Glutamatergic neuron (in vitro differentiated cells): Measurements from ENCODE around the gene TNFAIP3. TPM values are rescaled to one million over a fixed set of nuclear protein-coding genes. Genes with fewer than 3 reads are reported as not detected.
"Not testable (repeated sequence)": the region's sequence is repeated elsewhere in the genome, so short reads cannot be mapped to it uniquely, and the experiment has no call there.

Source experiments
- DNase-seq: peaks from one replicate; pipeline ENCODE4 v3.0.0; 2022
- H3K27ac Mint-ChIP-seq: one replicate; pipeline ENCODE4 v1.8.0; 2020; ENCODE audit warnings: mild to moderate bottlenecking, mixed read lengths, inconsistent platforms; ENCODE audit not compliant: unreplicated experiment
- H3K27me3 Mint-ChIP-seq: one replicate; pipeline ENCODE4 v1.8.0; 2020; ENCODE audit warnings: mild to moderate bottlenecking, moderate library complexity, mixed read lengths, inconsistent platforms; ENCODE audit not compliant: unreplicated experiment
- H3K36me3 Mint-ChIP-seq: one replicate; pipeline ENCODE4 v1.8.0; 2020; ENCODE audit warnings: mild to moderate bottlenecking, mixed read lengths, inconsistent platforms; ENCODE audit not compliant: unreplicated experiment
- H3K4me1 Mint-ChIP-seq: one replicate; pipeline ENCODE4 v1.8.0; 2020; ENCODE audit warnings: mild to moderate bottlenecking, low read depth, mixed read lengths, inconsistent platforms; ENCODE audit not compliant: unreplicated experiment
- H3K4me3 Mint-ChIP-seq: one replicate; pipeline ENCODE4 v1.8.0; 2020; ENCODE audit warnings: mild to moderate bottlenecking, mixed read lengths, inconsistent platforms; ENCODE audit not compliant: unreplicated experiment
- H3K9me3 Mint-ChIP-seq: one replicate; pipeline ENCODE4 v1.8.0; 2020; ENCODE audit warnings: mild to moderate bottlenecking, moderate library complexity, mixed read lengths, inconsistent platforms; ENCODE audit not compliant: unreplicated experiment
- CTCF ChIP-seq: fragments of 200-600 bp; sonication (generic); IDR thresholded peaks from one replicate; pipeline ENCODE4 v1.5.0; 2021; ENCODE audit not compliant: partially characterized antibody, unreplicated experiment
- total RNA-seq: library from RNA; stranded (reverse); fragmentation: NEBNext Ultra II Directional; extraction: Animal tissue kit (Norgen Biotek cat#: 25700); gene quantifications from one replicate; pipeline ENCODE4 v1.2.1, GENCODE V29; 2021; ENCODE audit not compliant: unreplicated experiment

TNFAIP3 gene
- total RNA-seq, 1 donor from 2014 or later, result 2.2 TPM

- Mint-ChIP-seq H3K9me3 (peaks cover 3% of the 10 kb centered on the region), H3K27ac (no peak overlapping the region), H3K36me3 (no peaks in the 10 kb centered on the region), H3K4me1 (no peaks in the 10 kb centered on the region), H3K4me3 (no peak overlapping the region), H3K27me3 (no peaks in the 10 kb centered on the region)
- no peak for DNase-seq
- TF ChIP-seq CTCF, result no peak
Observed at GRCh38 chr6:137882225-137882961, 15.3 kb downstream of the TNFAIP3 start.

- H3K9me3 Mint-ChIP-seq, result peaks cover 3% of the 10 kb centered on the region
- no peak for TF ChIP-seq CTCF
- no peak overlapping the region for H3K27ac Mint-ChIP-seq
- peaks cover 1% of the 10 kb centered on the region for H3K27me3 Mint-ChIP-seq
- no peak overlapping the region for H3K4me3 Mint-ChIP-seq
- H3K36me3 Mint-ChIP-seq, result no peaks in the 10 kb centered on the region
- no peak for DNase-seq
- H3K4me1 Mint-ChIP-seq, result no peaks in the 10 kb centered on the region
Observed at GRCh38 chr6:137883400-137884148, 16.5 kb downstream of the TNFAIP3 start.

GRCh38 chr6:137884149-137884909 lies 17.3 kb downstream of the TNFAIP3 start:
- TF ChIP-seq CTCF, result no peak
- peaks cover 2% of the 10 kb centered on the region for H3K27me3 Mint-ChIP-seq

DNA sequence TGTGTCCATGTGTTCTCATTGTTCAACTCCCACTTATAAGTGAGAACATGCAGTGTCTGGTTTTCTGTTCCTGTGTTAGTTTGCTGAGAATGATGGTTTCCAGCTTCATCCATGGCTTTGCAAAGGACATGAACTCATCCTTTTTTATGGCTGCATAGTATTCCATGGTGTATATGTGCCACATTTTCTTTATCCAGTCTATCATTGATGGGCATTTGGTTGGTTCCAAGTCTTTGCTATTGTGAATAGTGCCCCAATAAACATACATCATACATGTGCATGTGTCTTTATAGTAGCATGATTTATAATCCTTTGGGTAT lies 17.8 kb downstream of the TNFAIP3 start:
- not testable (repeated sequence) for H3K9me3 Mint-ChIP-seq, H3K27me3 Mint-ChIP-seq, H3K36me3 Mint-ChIP-seq, DNase-seq, H3K27ac Mint-ChIP-seq, H3K4me1 Mint-ChIP-seq, H3K4me3 Mint-ChIP-seq

More at GRCh38 chr6:137884149-137884909, 17.3 kb downstream of the TNFAIP3 start:
- DNase-seq, result no peak
- no peak overlapping the region for H3K27ac Mint-ChIP-seq
- no peak overlapping the region for H3K4me3 Mint-ChIP-seq
- no peaks in the 10 kb centered on the region for H3K36me3 Mint-ChIP-seq
- no peaks in the 10 kb centered on the region for H3K4me1 Mint-ChIP-seq
- peaks cover 3% of the 10 kb centered on the region for H3K9me3 Mint-ChIP-seq

DNA sequence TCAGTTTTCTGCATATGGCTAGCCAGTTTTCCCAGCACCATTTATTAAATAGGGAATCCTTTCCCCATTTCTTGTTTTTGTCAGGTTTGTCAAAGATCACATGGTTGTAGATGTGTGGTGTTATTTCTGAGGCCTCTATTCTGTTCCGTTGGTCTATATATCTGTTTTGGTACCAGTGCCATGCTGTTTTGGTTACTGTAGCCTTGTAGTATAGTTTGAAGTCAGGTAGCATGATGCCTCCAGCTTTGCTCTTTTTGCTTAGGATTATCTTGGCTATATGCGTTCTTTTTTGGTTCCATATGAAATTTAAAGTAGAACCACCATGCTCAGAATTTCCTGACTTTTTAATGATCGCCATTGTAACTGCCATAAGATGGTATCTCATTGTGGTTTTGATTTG lies 19.2 kb downstream of the TNFAIP3 start:
- not testable (repeated sequence) for DNase-seq, H3K4me1 Mint-ChIP-seq, H3K27ac Mint-ChIP-seq, H3K9me3 Mint-ChIP-seq, H3K36me3 Mint-ChIP-seq, H3K4me3 Mint-ChIP-seq, H3K27me3 Mint-ChIP-seq
